ENCODE measurements around the gene FAM72C. TPM values are rescaled to one million over a fixed set of nuclear protein-coding genes. Genes with fewer than 3 reads are reported as not detected.
"Not testable (repeated sequence)": the region's sequence is repeated elsewhere in the genome, so short reads cannot be mapped to it uniquely, and the experiment has no call there.

Gene FAM72C
- total and polyA plus RNA-seq, 4 donors, result 0.09 to 1.5 (median 0.33) TPM

GRCh38 chr1:144009410-144009809 lies 37.6 kb upstream of the FAM72C start:
- not testable (repeated sequence) for H3K36me3 ChIP-seq (ENCODE audit: control insufficient read depth in 4 of 4, insufficient read depth in 4 of 4, low read length in 4 of 4); H3K4me3 ChIP-seq; H3K27me3 ChIP-seq (ENCODE audit: control insufficient read depth in 3 of 3, insufficient read depth in 3 of 3, low read length in 2 of 3); H3K9ac ChIP-seq (ENCODE audit: insufficient read depth in 1 of 2, low read length in 2 of 2); H3K4me1 ChIP-seq (ENCODE audit: control insufficient read depth in 5 of 5, insufficient read depth in 5 of 5, low read length in 5 of 5); H3K27ac ChIP-seq (ENCODE audit: low read depth in 1 of 2, low read length in 1 of 2); H3K9me3 ChIP-seq (ENCODE audit: control insufficient read depth in 4 of 4, insufficient read depth in 3 of 4, low read length in 3 of 4); DNase-seq
- no CpG with 5 or more reads among the region's 3 CpGs for WGBS, 2 donors
- peak; percentile 39 for ATAC-seq (ENCODE audit: insufficient read depth, low FRiP score)

- not testable (repeated sequence) for ATAC-seq (ENCODE audit: insufficient read depth, low FRiP score); H3K4me3 ChIP-seq; DNase-seq; H3K4me1 ChIP-seq (ENCODE audit: control insufficient read depth in 5 of 5, insufficient read depth in 5 of 5, low read length in 5 of 5); H3K9ac ChIP-seq (ENCODE audit: insufficient read depth in 1 of 2, low read length in 2 of 2); H3K27me3 ChIP-seq (ENCODE audit: control insufficient read depth in 3 of 3, insufficient read depth in 3 of 3, low read length in 2 of 3); H3K36me3 ChIP-seq (ENCODE audit: control insufficient read depth in 4 of 4, insufficient read depth in 4 of 4, low read length in 4 of 4); H3K9me3 ChIP-seq (ENCODE audit: control insufficient read depth in 4 of 4, insufficient read depth in 3 of 4, low read length in 3 of 4); H3K27ac ChIP-seq (ENCODE audit: low read depth in 1 of 2, low read length in 1 of 2)
- WGBS, 2 donors, result no CpG with 5 or more reads among the region's 1 CpG
Observed at GRCh38 chr1:144004259-144004658, 32.5 kb upstream of the FAM72C start.

GRCh38 chr1:144003306-144004029 lies 31.7 kb upstream of the FAM72C start:
- WGBS, 2 donors, result 100% methylated on average over 1 of the region's 2 CpGs; no CpG with 5 or more reads in 1 of the 2 donors
- not testable (repeated sequence) for H3K9me3 ChIP-seq (ENCODE audit: control insufficient read depth in 4 of 4, insufficient read depth in 3 of 4, low read length in 3 of 4); H3K9ac ChIP-seq (ENCODE audit: insufficient read depth in 1 of 2, low read length in 2 of 2); ATAC-seq (ENCODE audit: insufficient read depth, low FRiP score); H3K4me3 ChIP-seq; H3K4me1 ChIP-seq (ENCODE audit: control insufficient read depth in 5 of 5, insufficient read depth in 5 of 5, low read length in 5 of 5); H3K36me3 ChIP-seq (ENCODE audit: control insufficient read depth in 4 of 4, insufficient read depth in 4 of 4, low read length in 4 of 4); H3K27ac ChIP-seq (ENCODE audit: low read depth in 1 of 2, low read length in 1 of 2); DNase-seq; H3K27me3 ChIP-seq (ENCODE audit: control insufficient read depth in 3 of 3, insufficient read depth in 3 of 3, low read length in 2 of 3)

- not testable (repeated sequence) for H3K36me3 ChIP-seq (ENCODE audit: control insufficient read depth in 4 of 4, insufficient read depth in 4 of 4, low read length in 4 of 4); H3K27me3 ChIP-seq (ENCODE audit: control insufficient read depth in 3 of 3, insufficient read depth in 3 of 3, low read length in 2 of 3); H3K27ac ChIP-seq (ENCODE audit: low read depth in 1 of 2, low read length in 1 of 2); H3K4me3 ChIP-seq; H3K4me1 ChIP-seq (ENCODE audit: control insufficient read depth in 5 of 5, insufficient read depth in 5 of 5, low read length in 5 of 5); H3K9ac ChIP-seq (ENCODE audit: insufficient read depth in 1 of 2, low read length in 2 of 2); H3K9me3 ChIP-seq (ENCODE audit: control insufficient read depth in 4 of 4, insufficient read depth in 3 of 4, low read length in 3 of 4)
- WGBS, 2 donors, result 11 to 45% methylated on average over 3 to 5 of the region's 7 CpGs
- DNase-seq (peak in 1 of 3 donors; percentile 8), ATAC-seq (ENCODE audit: insufficient read depth, low FRiP score) (peak; percentile 41)
Observed at GRCh38 chr1:144002141-144002881, 30.5 kb upstream of the FAM72C start.

GRCh38 chr1:144001077-144001476 lies 29.3 kb upstream of the FAM72C start:
- H3K4me3 ChIP-seq; ATAC-seq (ENCODE audit: insufficient read depth, low FRiP score); H3K9me3 ChIP-seq (ENCODE audit: control insufficient read depth in 4 of 4, insufficient read depth in 3 of 4, low read length in 3 of 4); H3K36me3 ChIP-seq (ENCODE audit: control insufficient read depth in 4 of 4, insufficient read depth in 4 of 4, low read length in 4 of 4); H3K27ac ChIP-seq (ENCODE audit: low read depth in 1 of 2, low read length in 1 of 2); H3K27me3 ChIP-seq (ENCODE audit: control insufficient read depth in 3 of 3, insufficient read depth in 3 of 3, low read length in 2 of 3); DNase-seq; H3K4me1 ChIP-seq (ENCODE audit: control insufficient read depth in 5 of 5, insufficient read depth in 5 of 5, low read length in 5 of 5); H3K9ac ChIP-seq (ENCODE audit: insufficient read depth in 1 of 2, low read length in 2 of 2): not testable (repeated sequence)
- WGBS, 2 donors, result 64 to 85% methylated on average over 3 to 5 of the region's 8 CpGs

GRCh38 chr1:143996020-143996419 lies 24.2 kb upstream of the FAM72C start:
- 100% methylated on average over 1 of the region's 6 CpGs; no CpG with 5 or more reads in 1 of the 2 donors for WGBS, 2 donors
- not testable (repeated sequence) for H3K27me3 ChIP-seq (ENCODE audit: control insufficient read depth in 3 of 3, insufficient read depth in 3 of 3, low read length in 2 of 3); H3K9me3 ChIP-seq (ENCODE audit: control insufficient read depth in 4 of 4, insufficient read depth in 3 of 4, low read length in 3 of 4); H3K36me3 ChIP-seq (ENCODE audit: control insufficient read depth in 4 of 4, insufficient read depth in 4 of 4, low read length in 4 of 4); H3K4me3 ChIP-seq; H3K9ac ChIP-seq (ENCODE audit: insufficient read depth in 1 of 2, low read length in 2 of 2); ATAC-seq (ENCODE audit: insufficient read depth, low FRiP score); H3K4me1 ChIP-seq (ENCODE audit: control insufficient read depth in 5 of 5, insufficient read depth in 5 of 5, low read length in 5 of 5); H3K27ac ChIP-seq (ENCODE audit: low read depth in 1 of 2, low read length in 1 of 2); DNase-seq

- H3K4me1 ChIP-seq (ENCODE audit: control insufficient read depth in 5 of 5, insufficient read depth in 5 of 5, low read length in 5 of 5); H3K27ac ChIP-seq (ENCODE audit: low read depth in 1 of 2, low read length in 1 of 2); H3K4me3 ChIP-seq; H3K27me3 ChIP-seq (ENCODE audit: control insufficient read depth in 3 of 3, insufficient read depth in 3 of 3, low read length in 2 of 3); H3K9me3 ChIP-seq (ENCODE audit: control insufficient read depth in 4 of 4, insufficient read depth in 3 of 4, low read length in 3 of 4); H3K36me3 ChIP-seq (ENCODE audit: control insufficient read depth in 4 of 4, insufficient read depth in 4 of 4, low read length in 4 of 4); DNase-seq; ATAC-seq (ENCODE audit: insufficient read depth, low FRiP score); H3K9ac ChIP-seq (ENCODE audit: insufficient read depth in 1 of 2, low read length in 2 of 2): not testable (repeated sequence)
- 92 to 94% methylated on average over 1 of the region's 7 CpGs for WGBS, 2 donors
Observed at GRCh38 chr1:143993301-143993907, 21.6 kb upstream of the FAM72C start.

- not testable (repeated sequence) for H3K27ac ChIP-seq (ENCODE audit: low read depth in 1 of 2, low read length in 1 of 2); H3K9ac ChIP-seq (ENCODE audit: insufficient read depth in 1 of 2, low read length in 2 of 2); DNase-seq; H3K4me3 ChIP-seq; H3K9me3 ChIP-seq (ENCODE audit: control insufficient read depth in 4 of 4, insufficient read depth in 3 of 4, low read length in 3 of 4); H3K4me1 ChIP-seq (ENCODE audit: control insufficient read depth in 5 of 5, insufficient read depth in 5 of 5, low read length in 5 of 5); ATAC-seq (ENCODE audit: insufficient read depth, low FRiP score); H3K27me3 ChIP-seq (ENCODE audit: control insufficient read depth in 3 of 3, insufficient read depth in 3 of 3, low read length in 2 of 3); H3K36me3 ChIP-seq (ENCODE audit: control insufficient read depth in 4 of 4, insufficient read depth in 4 of 4, low read length in 4 of 4)
- WGBS, 2 donors, result no CpG with 5 or more reads among the region's 4 CpGs
Observed at GRCh38 chr1:143990699-143991098, 18.9 kb upstream of the FAM72C start.
